HG02884 (cell line): ENCODE data around the gene HP1BP3.

Source experiments
- ATAC-seq: cut with Tn5 transposase; IDR thresholded peaks from one replicate; pipeline ENCODE4 v1.9.1; 2021; ENCODE audit warnings: mild to moderate bottlenecking, moderate library complexity; ENCODE audit not compliant: unreplicated experiment

The HP1BP3 gene

GRCh38 chr1:20771780-20772179, 15.3 kb downstream of the HP1BP3 start:
- ATAC-seq: no peak

GRCh38 chr1:20770314-20771087, 16.6 kb downstream of the HP1BP3 start:
- no peak for ATAC-seq

- ATAC-seq: no peak
Measured at GRCh38 chr1:20767271-20767670, 19.8 kb downstream of the HP1BP3 start.

DNA sequence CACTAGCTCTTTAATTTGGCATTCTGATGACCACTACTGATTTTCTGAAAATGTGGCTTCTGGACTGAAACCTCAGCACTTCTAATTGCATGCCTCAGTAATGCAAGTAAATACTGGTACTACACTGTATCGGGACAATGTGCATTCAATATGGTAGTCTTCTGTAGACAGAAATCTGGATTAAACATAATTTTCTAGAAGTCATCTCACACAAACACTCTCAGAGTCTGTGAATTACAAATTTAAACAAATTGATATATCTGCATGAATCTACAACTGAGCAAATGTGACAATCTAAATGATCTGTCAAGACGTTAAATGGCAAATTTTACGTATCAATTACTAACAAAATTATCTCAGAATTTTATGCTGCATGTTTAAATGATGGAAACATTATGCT, 23.7 kb downstream of the HP1BP3 start:
- no peak for ATAC-seq

GRCh38 chr1:20760322-20760721, 26.8 kb downstream of the HP1BP3 start:
- no peak for ATAC-seq

- ATAC-seq: no peak
Measured at GRCh38 chr1:20753589-20753988, 33.5 kb downstream of the HP1BP3 start.

DNA sequence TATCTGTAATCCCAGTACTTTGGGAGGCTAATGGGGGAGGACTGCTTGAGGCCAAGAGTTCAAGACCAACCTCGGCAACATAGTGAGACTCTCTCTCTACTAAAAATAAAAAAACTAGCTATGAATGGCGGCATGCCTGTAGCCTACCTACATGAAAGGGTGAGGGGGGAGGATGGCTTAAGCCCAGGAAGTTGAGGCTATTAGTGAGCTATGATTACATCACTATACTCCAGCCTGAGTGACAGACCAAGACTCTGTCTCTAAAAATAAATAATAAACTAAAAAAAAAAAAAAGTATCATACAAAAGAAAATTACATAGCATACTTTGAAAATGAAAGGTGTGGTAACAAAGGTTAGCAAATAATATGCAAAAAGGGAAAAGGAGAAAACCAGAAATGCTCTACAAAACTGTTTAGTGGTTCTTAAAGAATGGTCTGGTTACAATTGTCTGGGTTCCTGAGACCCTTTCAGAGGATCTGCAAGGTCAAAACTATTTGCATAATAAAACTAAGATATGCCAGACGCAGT, 35.6 kb downstream of the HP1BP3 start:
- no peak for ATAC-seq

DNA sequence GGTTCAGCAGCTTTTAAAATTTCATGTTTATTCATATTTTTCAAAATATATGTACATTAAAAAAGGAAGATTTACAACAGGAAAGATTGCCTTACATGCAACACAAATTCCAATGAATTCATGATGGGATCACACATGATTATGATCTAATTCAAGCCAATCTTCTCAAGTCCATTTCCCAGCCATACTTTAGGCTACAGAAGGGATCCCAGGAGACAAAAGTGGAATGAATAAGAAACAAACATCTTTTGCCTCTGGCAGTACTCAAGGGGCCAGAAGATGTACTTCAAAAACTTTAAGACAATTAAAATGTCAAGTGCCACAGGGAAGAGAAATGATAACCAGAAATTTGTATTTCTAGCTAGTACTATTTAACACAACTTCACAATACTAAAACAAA, 44.4 kb downstream of the HP1BP3 start:
- no peak for ATAC-seq

DNA sequence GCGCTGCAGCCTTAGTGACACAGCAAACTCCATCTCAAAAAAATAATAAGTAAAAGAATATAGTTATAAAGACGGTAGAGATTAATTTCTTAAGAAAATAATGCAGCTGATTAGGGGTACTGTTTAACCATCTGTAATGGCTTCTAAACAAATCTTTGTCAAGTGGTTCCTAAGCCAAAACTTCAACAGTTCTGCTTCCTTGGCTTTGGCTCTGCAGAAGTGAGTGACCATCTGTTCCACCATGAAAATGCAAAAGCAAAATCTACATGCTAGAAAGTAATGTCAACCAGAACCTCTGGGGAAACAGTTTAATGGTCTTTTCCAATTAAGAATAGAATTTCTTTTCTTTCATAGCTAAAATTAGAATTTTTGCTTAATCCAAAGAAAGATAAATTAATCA, 46.3 kb downstream of the HP1BP3 start:
- ATAC-seq: no peak

DNA sequence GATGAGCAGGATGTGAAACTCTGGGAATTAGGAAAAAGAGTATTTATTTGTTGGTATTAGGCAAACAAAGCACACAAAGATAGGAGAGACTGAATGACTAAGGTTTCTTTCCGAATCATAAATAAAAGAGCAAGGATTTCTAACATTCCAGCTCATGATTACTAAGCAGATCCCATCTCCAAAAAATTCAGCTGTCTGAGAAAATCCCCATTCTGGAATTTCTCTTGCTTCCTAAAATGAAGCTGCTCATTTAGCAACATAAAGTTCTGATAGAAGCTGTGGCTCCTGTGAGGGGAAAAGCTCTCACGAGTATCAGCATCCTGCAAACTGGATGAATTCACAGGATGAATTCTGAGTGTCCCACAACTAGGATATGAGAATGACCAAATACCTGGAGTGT, 47.9 kb downstream of the HP1BP3 start:
- no peak for ATAC-seq

DNA sequence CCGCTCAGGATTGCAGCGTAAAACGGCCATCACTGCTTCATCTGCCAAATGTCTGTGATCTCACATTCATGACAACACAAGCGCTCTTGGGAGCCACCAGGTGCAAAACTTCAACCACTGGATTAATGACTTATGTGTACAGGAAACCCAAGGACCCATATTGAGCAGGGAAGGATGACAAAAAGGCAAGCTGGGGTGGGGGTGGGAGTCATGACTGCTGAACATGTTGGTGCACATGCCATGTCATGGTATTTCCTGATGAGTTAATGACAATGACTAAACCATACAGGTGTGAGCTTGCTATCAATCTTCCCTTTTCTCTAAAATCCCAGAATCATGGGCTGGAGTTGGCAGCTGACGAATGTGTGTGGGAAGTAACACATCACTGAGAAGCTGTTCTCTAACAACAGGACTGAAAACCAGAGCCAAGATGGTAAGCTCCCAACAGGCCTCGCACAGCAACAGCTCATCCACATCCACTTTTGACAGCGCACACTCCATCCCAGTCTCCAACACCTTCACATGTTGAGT, 51.5 kb downstream of the HP1BP3 start:
- no peak for ATAC-seq

DNA sequence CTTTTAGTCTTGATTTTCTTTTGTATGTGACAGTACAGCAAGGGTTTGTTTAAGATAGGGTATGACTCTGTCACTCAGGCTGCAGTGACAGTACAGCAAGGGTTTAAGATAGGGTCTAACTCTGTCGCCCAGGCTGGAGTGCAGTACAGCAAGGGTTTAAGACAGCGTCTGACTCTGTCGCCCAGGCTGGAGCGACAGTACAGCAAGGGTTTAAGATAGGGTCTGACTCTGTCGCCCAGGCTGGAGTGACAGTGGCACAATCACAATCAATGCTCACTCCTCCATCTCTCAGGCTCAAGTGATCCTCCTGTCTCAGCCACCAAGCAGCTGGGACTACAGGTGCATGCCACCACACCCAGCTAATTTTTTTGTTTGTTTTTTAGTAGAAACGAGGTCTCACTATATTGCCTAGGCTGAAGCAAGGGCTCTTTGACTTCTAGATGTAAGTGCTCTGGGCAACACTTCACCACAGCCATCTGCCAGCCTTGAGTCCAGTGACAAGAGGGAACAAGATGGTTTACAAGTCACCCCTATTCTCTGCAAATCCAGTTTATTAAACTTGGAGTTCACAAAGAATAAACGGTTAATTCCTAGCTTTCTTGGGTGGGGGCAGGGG, 53.6 kb downstream of the HP1BP3 start:
- ATAC-seq: no peak

DNA sequence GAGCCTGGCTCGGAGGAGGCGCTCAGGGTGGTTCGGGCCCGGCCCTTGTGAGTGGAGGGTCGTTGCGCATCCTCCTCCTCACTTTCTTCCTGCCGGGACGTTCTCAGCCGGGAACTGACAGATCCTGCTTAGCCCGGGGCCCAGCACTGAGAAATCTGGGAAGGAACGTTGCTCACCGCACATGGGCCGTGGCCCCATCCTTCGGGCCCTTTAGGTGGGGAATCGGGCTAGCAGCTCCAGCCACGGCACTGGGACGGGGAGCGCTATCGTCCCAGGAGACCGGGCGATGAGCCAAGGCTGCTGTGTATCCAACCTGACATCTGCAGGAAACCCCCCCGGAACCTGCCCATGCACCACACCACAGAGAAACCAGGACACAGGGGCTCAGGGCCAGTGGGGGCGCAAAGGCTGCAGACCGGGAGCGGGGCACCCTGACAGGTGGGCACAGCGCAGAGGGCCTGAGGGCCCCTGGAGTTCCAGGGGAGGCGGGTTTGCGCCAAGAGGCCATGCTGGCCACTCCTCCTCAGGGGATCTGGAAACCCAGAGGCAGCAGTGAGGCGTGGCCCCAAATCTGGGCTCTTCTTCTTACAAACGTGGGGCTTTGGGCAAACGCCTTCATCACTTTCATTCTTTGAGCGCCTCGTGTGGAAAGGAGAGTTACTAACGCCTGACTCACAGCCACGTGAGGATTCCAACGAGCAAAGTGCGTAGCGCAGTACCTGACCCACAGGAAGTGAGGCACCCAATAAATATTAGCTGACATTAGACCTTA, 54.3 kb downstream of the HP1BP3 start, which contains the start of gene SH2D5:
SH2D5 (minus strand) TSS at position 116 of the 772 bp plus-strand sequence. CDS start 4,659 bp downstream, outside the sequence.
- ATAC-seq: peak; percentile 67

- ATAC-seq: no peak
Measured at GRCh38 chr1:20732071-20732587, 55.0 kb downstream of the HP1BP3 start.

- ATAC-seq: no peak
Measured at GRCh38 chr1:20731057-20731991, 55.8 kb downstream of the HP1BP3 start.

DNA sequence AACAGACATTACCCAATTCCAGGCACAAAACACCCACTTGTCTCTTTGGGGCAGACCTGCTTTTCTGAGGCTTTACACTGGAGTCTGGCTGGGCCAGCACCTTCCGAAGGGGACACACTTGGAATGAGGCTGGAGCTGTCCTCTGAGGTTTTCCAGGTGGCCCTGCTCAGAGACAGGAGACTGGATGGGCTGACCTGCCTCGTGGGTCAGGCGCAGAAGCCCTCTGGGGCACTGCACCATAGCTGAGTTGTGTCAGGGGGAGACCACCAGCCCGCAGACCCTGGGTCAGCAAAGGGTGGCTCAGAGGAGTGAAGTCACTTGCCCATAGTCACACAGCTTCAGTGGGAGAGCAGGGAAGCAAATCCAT, 56.4 kb downstream of the HP1BP3 start:
- no peak for ATAC-seq

- no peak for ATAC-seq
Measured at GRCh38 chr1:20729990-20730689, 57.0 kb downstream of the HP1BP3 start.

- no peak for ATAC-seq
Measured at GRCh38 chr1:20729155-20729931, 57.8 kb downstream of the HP1BP3 start.
